ENCODE data around the gene SYN1. TPM values are rescaled to one million over a fixed set of nuclear protein-coding genes. Genes with fewer than 3 reads are reported as not detected.

The SYN1 gene
- total RNA-seq, 1 donor from 2014 or later: not detected

- H3K4me3 Mint-ChIP-seq: no peak overlapping the region
- H3K36me3 Mint-ChIP-seq (ENCODE audit: low read depth): peaks cover 74% of the 10 kb centered on the region
- no peaks in the 10 kb centered on the region for H3K27me3 Mint-ChIP-seq
- no peak overlapping the region for H3K27ac Mint-ChIP-seq
- CTCF ChIA-PET: no interaction called here
- DNase-seq (no peak), ATAC-seq (ENCODE audit: low read depth) (peak; percentile 64)
- TF ChIP-seq CTCF (IDR thresholded peaks at IDR 0.05): no peak
- intact Hi-C loops (cut with micrococcal nuclease): loop anchor here (10.0 kb wide), 1 partner anchor 268 kb away; the partner anchor contains the start of gene ZNF81
- POLR2A ChIA-PET: no interaction called here
- H3K4me1 Mint-ChIP-seq: peaks cover 34% of the 10 kb centered on the region
- no peaks in the 10 kb centered on the region for H3K9me3 Mint-ChIP-seq
These were observed 52.8 kb downstream of the SYN1 start for GRCh38 chrX:47566841-47567240.

GRCh38 chrX:47564438-47565085, 55.1 kb downstream of the SYN1 start:
- Mint-ChIP-seq H3K36me3 (ENCODE audit: low read depth) (peaks cover 59% of the 10 kb centered on the region), H3K27me3 (no peaks in the 10 kb centered on the region), H3K27ac (no peak overlapping the region), H3K9me3 (no peaks in the 10 kb centered on the region), H3K4me1 (peaks cover 50% of the 10 kb centered on the region), H3K4me3 (no peak overlapping the region)
- DNase-seq: no peak
- intact Hi-C loops (cut with micrococcal nuclease): loop anchor here (5.0 to 10.0 kb wide), 2 partner anchors 73 to 270 kb away; partner anchors contain the start of gene ZNF81
- no peak for ATAC-seq (ENCODE audit: low read depth)
- ChIA-PET POLR2A (interaction anchor here (0.5 kb wide), 1 partner anchor 1355 kb away, joined by 3 read pairs; no protein-coding TSS in a partner anchor), CTCF (interaction anchor here (1.0 kb wide), 1 partner anchor 67 kb away, joined by 3 read pairs; no protein-coding TSS in a partner anchor)
- TF ChIP-seq CTCF (IDR thresholded peaks at IDR 0.05): no peak

GRCh38 chrX:47563801-47564315, 55.8 kb downstream of the SYN1 start:
- peaks cover 52% of the 10 kb centered on the region for H3K36me3 Mint-ChIP-seq (ENCODE audit: low read depth)
- POLR2A ChIA-PET: no interaction called here

GRCh38 chrX:47562615-47563243, 56.9 kb downstream of the SYN1 start:
- TF ChIP-seq CTCF (IDR thresholded peaks at IDR 0.05): no peak
- intact Hi-C loops (cut with micrococcal nuclease): loop anchor here (5.0 to 10.0 kb wide), 2 partner anchors 75 to 272 kb away; partner anchors contain the start of gene ZNF81
- H3K4me1 Mint-ChIP-seq: peaks cover 50% of the 10 kb centered on the region
- no peaks in the 10 kb centered on the region for H3K9me3 Mint-ChIP-seq
- ChIA-PET POLR2A (interaction anchor here (0.7 kb wide), 1 partner anchor 102 kb away, joined by 6 read pairs; no protein-coding TSS in a partner anchor), CTCF (no interaction called here)
- no peak for ATAC-seq (ENCODE audit: low read depth)
- H3K27ac Mint-ChIP-seq: no peak overlapping the region
- H3K36me3 Mint-ChIP-seq (ENCODE audit: low read depth): peaks cover 42% of the 10 kb centered on the region
- H3K27me3 Mint-ChIP-seq: no peaks in the 10 kb centered on the region
- peak overlapping the region; percentile 68 for H3K4me3 Mint-ChIP-seq
- no peak for DNase-seq

More at GRCh38 chrX:47563801-47564315, 55.8 kb downstream of the SYN1 start:
- Mint-ChIP-seq H3K9me3 (no peaks in the 10 kb centered on the region), H3K4me3 (no peak overlapping the region), H3K4me1 (peaks cover 50% of the 10 kb centered on the region), H3K27ac (no peak overlapping the region), H3K27me3 (no peaks in the 10 kb centered on the region)
- intact Hi-C loops (cut with micrococcal nuclease): loop anchor here (5.0 to 10.0 kb wide), 2 partner anchors 73 to 271 kb away; partner anchors contain the start of gene ZNF81
- CTCF ChIA-PET: no interaction called here
- ATAC-seq (ENCODE audit: low read depth): no peak
- DNase-seq: no peak
- no peak for TF ChIP-seq CTCF (IDR thresholded peaks at IDR 0.05)

Data from activated B cell treated with CpG ODN at 0.5 μM for 24 hours (primary cell).